ENCODE data around the gene ADIPOR2.

DNA sequence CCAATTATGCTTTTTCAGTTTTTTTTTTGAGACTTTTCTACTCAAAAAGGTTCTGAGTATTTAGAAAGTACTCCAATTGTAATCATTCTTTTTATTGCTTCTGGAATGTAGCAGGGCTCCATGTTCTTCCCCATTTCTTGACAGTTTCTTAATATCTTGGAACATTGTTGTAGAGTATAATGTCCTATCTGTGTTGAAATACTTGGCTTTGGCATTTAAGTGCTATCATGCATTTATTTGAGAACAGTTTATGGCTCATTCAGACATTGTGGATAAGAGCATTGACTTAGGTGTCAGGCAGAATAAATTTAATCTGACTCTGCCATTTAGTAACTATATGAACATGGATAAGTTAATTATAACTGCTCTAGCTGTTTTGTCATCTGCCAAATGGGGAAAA, 28.3 kb downstream of the ADIPOR2 start:
- TF ChIP-seq, protein P1, sequence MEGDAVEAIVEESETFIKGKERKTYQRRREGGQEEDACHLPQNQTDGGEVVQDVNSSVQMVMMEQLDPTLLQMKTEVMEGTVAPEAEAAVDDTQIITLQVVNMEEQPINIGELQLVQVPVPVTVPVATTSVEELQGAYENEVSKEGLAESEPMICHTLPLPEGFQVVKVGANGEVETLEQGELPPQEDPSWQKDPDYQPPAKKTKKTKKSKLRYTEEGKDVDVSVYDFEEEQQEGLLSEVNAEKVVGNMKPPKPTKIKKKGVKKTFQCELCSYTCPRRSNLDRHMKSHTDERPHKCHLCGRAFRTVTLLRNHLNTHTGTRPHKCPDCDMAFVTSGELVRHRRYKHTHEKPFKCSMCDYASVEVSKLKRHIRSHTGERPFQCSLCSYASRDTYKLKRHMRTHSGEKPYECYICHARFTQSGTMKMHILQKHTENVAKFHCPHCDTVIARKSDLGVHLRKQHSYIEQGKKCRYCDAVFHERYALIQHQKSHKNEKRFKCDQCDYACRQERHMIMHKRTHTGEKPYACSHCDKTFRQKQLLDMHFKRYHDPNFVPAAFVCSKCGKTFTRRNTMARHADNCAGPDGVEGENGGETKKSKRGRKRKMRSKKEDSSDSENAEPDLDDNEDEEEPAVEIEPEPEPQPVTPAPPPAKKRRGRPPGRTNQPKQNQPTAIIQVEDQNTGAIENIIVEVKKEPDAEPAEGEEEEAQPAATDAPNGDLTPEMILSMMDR (IDR thresholded peaks at IDR 0.05), result no peak
- TF ChIP-seq EP300 (IDR thresholded peaks at IDR 0.05) (no peak), POLR2A (IDR thresholded peaks at IDR 0.05) (no peak), POLR2AphosphoS5 (IDR thresholded peaks at IDR 0.05) (no peak)

Data from stomach (tissue), 4 donors.